Skeletal muscle tissue (tissue), 4 donors: ENCODE results near the gene LGALS14. TPM values are rescaled to one million over a fixed set of nuclear protein-coding genes. Genes with fewer than 3 reads are reported as not detected.
"Not testable (repeated sequence)": the region's sequence is repeated elsewhere in the genome, so short reads cannot be mapped to it uniquely, and the experiment has no call there.

Experiments used
- H3K27ac ChIP-seq: one replicate; pipeline ENCODE4 v1.7.0; 2013; ENCODE audit warnings: mild to moderate bottlenecking, low read depth, low read length, inconsistent platforms
- H3K27me3 ChIP-seq, 3 donors: one replicate each; pipeline ENCODE4 v1.7.0; 2013; ENCODE audit warnings: low read length in 3 of 3; ENCODE audit not compliant: control insufficient read depth in 3 of 3, insufficient read depth in 3 of 3
- H3K36me3 ChIP-seq, 3 donors: one replicate each; pipeline ENCODE4 v1.7.0; 2013; ENCODE audit warnings: low read length in 3 of 3; ENCODE audit not compliant: control insufficient read depth in 3 of 3, insufficient read depth in 3 of 3
- H3K4me1 ChIP-seq, 3 donors: one replicate each; pipeline ENCODE4 v1.7.0; 2013; ENCODE audit warnings: low read length in 3 of 3, mild to moderate bottlenecking in 3 of 3; ENCODE audit not compliant: control insufficient read depth in 3 of 3, insufficient read depth in 3 of 3
- H3K4me3 ChIP-seq, 3 donors: one replicate each; pipeline ENCODE4 v1.7.0; 2013; ENCODE audit warnings: low read length in 3 of 3
- H3K9ac ChIP-seq, 3 donors: one replicate each; pipeline ENCODE4 v1.7.0; 2013; ENCODE audit warnings: low read length in 3 of 3, mild to moderate bottlenecking in 3 of 3, moderate library complexity in 2 of 3, low read depth in 1 of 3
- H3K9me3 ChIP-seq, 3 donors: one replicate each; pipeline ENCODE4 v1.7.0; 2013; ENCODE audit warnings: low read length in 3 of 3; ENCODE audit not compliant: control insufficient read depth in 3 of 3
- total RNA-seq: library from RNA; depleted of rRNA; stranded (reverse); fragments of >200 nt; gene quantifications from one replicate; pipeline ENCODE4 v1.2.3, GENCODE V29; 2014
- donor health status: Osteomylitis.

Gene LGALS14
- not detected for total RNA-seq

- Histone ChIP-seq H3K9me3 (no peaks in the 10 kb centered on the region), H3K9ac (no peak within 1 kb of the TSS)
These were observed at the start of gene LGALS14 for GRCh38 chr19:39704181-39705044. LGALS14 (plus strand) TSS chr19:39704481; CDS start chr19:39704529, 48 bp downstream.

GRCh38 chr19:39655613-39656012 lies 48.7 kb upstream of the LGALS14 start, which contains the start of gene LGALS16:
LGALS16 (plus strand) TSS chr19:39655913; CDS start chr19:39655962, 49 bp downstream.
- Histone ChIP-seq H3K36me3 (no peaks in the 10 kb centered on the region), H3K27me3 (peaks cover 0 to under 1% (median 0%) of the 10 kb centered on the region in 3 donors), H3K9ac (no peak within 1 kb of the TSS), H3K27ac (no peak within 1 kb of the TSS), H3K4me1 (no peaks in the 10 kb centered on the region), H3K4me3 (no peak within 1 kb of the TSS), H3K9me3 (no peaks in the 10 kb centered on the region)

More at GRCh38 chr19:39704181-39705044, at the start of gene LGALS14:
- no peak within 1 kb of the TSS for H3K27ac ChIP-seq
- peaks cover 0 to 8% (median 0%) of the 10 kb centered on the region in 3 donors for H3K27me3 ChIP-seq
- no peak within 1 kb of the TSS for H3K4me3 ChIP-seq
- no peaks in the 10 kb centered on the region for H3K4me1 ChIP-seq
- no peaks in the 10 kb centered on the region for H3K36me3 ChIP-seq

GRCh38 chr19:39659791-39660190 lies 44.5 kb upstream of the LGALS14 start:
- Histone ChIP-seq H3K36me3 (no peaks in the 10 kb centered on the region), H3K4me3 (no peak overlapping the region), H3K9ac (no peak overlapping the region), H3K4me1 (no peaks in the 10 kb centered on the region), H3K9me3 (no peaks in the 10 kb centered on the region), H3K27ac (no peak overlapping the region), H3K27me3 (peaks cover 0 to 3% (median 3%) of the 10 kb centered on the region in 3 donors)

GRCh38 chr19:39660661-39661060 lies 43.6 kb upstream of the LGALS14 start:
- Histone ChIP-seq H3K9ac (no peak overlapping the region), H3K36me3 (no peaks in the 10 kb centered on the region), H3K27me3 (peaks cover 0 to 3% (median 3%) of the 10 kb centered on the region in 3 donors), H3K4me1 (no peaks in the 10 kb centered on the region), H3K4me3 (no peak overlapping the region), H3K9me3 (no peaks in the 10 kb centered on the region), H3K27ac (no peak overlapping the region)

GRCh38 chr19:39661565-39661964 lies 42.7 kb upstream of the LGALS14 start:
- Histone ChIP-seq H3K9ac (no peak overlapping the region), H3K4me3 (no peak overlapping the region), H3K4me1 (no peaks in the 10 kb centered on the region), H3K9me3 (no peaks in the 10 kb centered on the region), H3K27ac (no peak overlapping the region), H3K27me3 (peaks cover 0 to 3% (median 3%) of the 10 kb centered on the region in 3 donors), H3K36me3 (no peaks in the 10 kb centered on the region)

GRCh38 chr19:39669860-39670259 lies 34.4 kb upstream of the LGALS14 start:
- H3K36me3 ChIP-seq, H3K4me1 ChIP-seq, H3K9me3 ChIP-seq, H3K27ac ChIP-seq, H3K4me3 ChIP-seq, H3K9ac ChIP-seq, H3K27me3 ChIP-seq: not testable (repeated sequence)

- Histone ChIP-seq H3K4me1 (no peaks in the 10 kb centered on the region), H3K4me3 (no peak overlapping the region), H3K9me3 (no peaks in the 10 kb centered on the region), H3K36me3 (no peaks in the 10 kb centered on the region), H3K27me3 (no peaks in the 10 kb centered on the region), H3K27ac (no peak overlapping the region), H3K9ac (no peak overlapping the region)
These were observed 33.3 kb upstream of the LGALS14 start for GRCh38 chr19:39670998-39671397.

- Histone ChIP-seq H3K9ac (no peak overlapping the region), H3K36me3 (no peaks in the 10 kb centered on the region), H3K9me3 (no peaks in the 10 kb centered on the region), H3K4me3 (no peak overlapping the region), H3K27me3 (no peaks in the 10 kb centered on the region), H3K27ac (no peak overlapping the region), H3K4me1 (no peaks in the 10 kb centered on the region)
These were observed 32.4 kb upstream of the LGALS14 start for GRCh38 chr19:39671739-39672363.

- Histone ChIP-seq H3K9me3 (no peaks in the 10 kb centered on the region), H3K4me1 (peaks cover 0 to under 1% (median 0%) of the 10 kb centered on the region in 3 donors), H3K4me3 (no peak overlapping the region), H3K27ac (no peak overlapping the region), H3K27me3 (no peaks in the 10 kb centered on the region), H3K36me3 (no peaks in the 10 kb centered on the region), H3K9ac (no peak overlapping the region)
These were observed 31.8 kb upstream of the LGALS14 start for GRCh38 chr19:39672473-39672872.

- H3K27ac ChIP-seq, H3K9ac ChIP-seq, H3K27me3 ChIP-seq, H3K36me3 ChIP-seq, H3K9me3 ChIP-seq, H3K4me3 ChIP-seq: not testable (repeated sequence)
- H3K4me1 ChIP-seq, result peaks cover 8 to 14% (median 9%) of the 10 kb centered on the region in 3 donors
These were observed 30.4 kb upstream of the LGALS14 start for GRCh38 chr19:39673862-39674261.
